22Rv1 (cell line): Measurements from ENCODE around the gene SMAD3.

Experiments used
- CTCF ChIP-seq: fragments of 450-650 bp; IDR thresholded peaks from 2 replicates; pipeline ENCODE4 v1.5.1; 2017; ENCODE audit warnings: mild to moderate bottlenecking
- ZFX ChIP-seq: fragments of 450-650 bp; IDR thresholded peaks from 2 replicates; pipeline ENCODE4 v1.6.1; 2017; ENCODE audit warnings: antibody characterized with exemption, borderline replicate concordance

DNA sequence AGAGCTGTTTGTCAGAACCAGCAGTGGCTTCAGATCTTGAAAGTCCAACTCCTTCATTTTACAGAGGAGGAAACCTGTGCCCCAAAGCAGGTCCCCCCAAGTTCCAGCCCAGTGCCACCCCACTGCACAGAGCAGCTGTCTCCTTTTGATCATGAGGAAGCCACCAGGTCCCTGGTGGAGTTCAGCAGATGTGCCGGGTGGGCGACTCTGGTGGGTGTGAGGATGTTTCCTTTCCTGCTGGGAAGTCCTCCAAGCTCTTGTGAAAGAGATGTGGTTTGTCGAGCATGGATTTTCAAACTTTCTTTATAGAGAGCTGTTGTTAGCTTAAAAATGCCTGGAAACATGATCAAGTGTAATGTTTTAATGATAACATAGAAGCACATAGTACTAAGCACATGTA, 52.0 kb downstream of the SMAD3 start:
- TF ChIP-seq CTCF, result no peak
- no peak for TF ChIP-seq ZFX
